ENCODE measurements around the gene ESR1. TPM values are rescaled to one million over a fixed set of nuclear protein-coding genes. Genes with fewer than 3 reads are reported as not detected.

Gene ESR1
- total RNA-seq, 1 experiment from 2014 or later, result 0.98 TPM

DNA sequence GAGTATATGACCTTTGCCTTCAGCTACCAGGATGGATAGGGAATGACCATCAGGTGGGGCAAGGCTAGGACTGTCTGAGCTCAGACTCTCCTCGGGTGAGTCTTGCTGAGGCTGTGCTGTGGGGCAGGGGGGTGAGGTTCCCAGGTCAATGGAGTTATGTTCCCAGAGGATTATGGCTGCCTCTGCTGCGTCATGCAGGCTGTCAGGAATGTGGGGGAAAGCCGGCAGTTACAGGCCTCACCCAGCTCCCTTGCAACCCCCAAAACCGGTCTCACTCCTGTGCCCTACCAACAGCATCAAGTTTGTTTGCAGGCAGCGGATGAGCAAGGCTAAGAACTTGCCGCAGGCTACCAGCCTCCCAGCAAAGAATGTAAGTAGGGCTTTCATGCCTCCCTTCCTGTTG lies 93.5 kb downstream of the ESR1 start (continued):
- TF ChIP-seq HMGXB4 (CRISPR knock-in tag; IDR thresholded peaks at IDR 0.05), result no peak

DNA sequence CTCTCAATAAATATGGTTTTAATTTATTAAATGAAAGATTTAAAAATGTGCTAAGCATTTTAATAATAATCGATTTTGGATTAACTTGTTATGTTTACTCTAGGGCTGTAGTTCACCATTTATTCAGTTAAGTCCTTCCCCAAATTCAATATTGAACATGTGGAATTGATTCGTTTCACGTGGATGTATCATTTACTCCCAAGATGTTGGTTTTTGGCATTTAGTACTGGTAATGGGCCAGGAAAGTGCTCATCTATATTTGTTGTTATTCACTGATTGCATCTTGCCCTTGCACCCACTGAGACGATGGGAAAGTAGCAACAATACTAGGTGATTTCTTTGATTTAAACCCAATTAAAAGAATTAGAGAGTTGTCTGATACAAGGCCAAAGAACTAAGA lies 97.1 kb downstream of the ESR1 start:
- Mint-ChIP-seq H3K36me3 (peaks cover 11% of the 10 kb centered on the region), H3K27me3 (ENCODE audit: low read depth) (no peaks in the 10 kb centered on the region), H3K4me1 (peaks cover 16% of the 10 kb centered on the region), H3K27ac (no peak overlapping the region), H3K4me3 (no peak overlapping the region), H3K9me3 (peaks cover 11% of the 10 kb centered on the region)
- ATAC-seq (no peak), DNase-seq (ENCODE audit: low spot score) (no peak)
- ChIA-PET CTCF (no interaction called here), POLR2A (no interaction called here)
- no peak for TF ChIP-seq ZNF232 (CRISPR knock-in tag; IDR thresholded peaks at IDR 0.05)
- TF ChIP-seq, protein P1, sequence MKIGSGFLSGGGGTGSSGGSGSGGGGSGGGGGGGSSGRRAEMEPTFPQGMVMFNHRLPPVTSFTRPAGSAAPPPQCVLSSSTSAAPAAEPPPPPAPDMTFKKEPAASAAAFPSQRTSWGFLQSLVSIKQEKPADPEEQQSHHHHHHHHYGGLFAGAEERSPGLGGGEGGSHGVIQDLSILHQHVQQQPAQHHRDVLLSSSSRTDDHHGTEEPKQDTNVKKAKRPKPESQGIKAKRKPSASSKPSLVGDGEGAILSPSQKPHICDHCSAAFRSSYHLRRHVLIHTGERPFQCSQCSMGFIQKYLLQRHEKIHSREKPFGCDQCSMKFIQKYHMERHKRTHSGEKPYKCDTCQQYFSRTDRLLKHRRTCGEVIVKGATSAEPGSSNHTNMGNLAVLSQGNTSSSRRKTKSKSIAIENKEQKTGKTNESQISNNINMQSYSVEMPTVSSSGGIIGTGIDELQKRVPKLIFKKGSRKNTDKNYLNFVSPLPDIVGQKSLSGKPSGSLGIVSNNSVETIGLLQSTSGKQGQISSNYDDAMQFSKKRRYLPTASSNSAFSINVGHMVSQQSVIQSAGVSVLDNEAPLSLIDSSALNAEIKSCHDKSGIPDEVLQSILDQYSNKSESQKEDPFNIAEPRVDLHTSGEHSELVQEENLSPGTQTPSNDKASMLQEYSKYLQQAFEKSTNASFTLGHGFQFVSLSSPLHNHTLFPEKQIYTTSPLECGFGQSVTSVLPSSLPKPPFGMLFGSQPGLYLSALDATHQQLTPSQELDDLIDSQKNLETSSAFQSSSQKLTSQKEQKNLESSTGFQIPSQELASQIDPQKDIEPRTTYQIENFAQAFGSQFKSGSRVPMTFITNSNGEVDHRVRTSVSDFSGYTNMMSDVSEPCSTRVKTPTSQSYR (CRISPR knock-in tag; IDR thresholded peaks at IDR 0.05), result no peak
- TF ChIP-seq, protein P2, sequence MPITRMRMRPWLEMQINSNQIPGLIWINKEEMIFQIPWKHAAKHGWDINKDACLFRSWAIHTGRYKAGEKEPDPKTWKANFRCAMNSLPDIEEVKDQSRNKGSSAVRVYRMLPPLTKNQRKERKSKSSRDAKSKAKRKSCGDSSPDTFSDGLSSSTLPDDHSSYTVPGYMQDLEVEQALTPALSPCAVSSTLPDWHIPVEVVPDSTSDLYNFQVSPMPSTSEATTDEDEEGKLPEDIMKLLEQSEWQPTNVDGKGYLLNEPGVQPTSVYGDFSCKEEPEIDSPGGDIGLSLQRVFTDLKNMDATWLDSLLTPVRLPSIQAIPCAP (CRISPR knock-in tag; IDR thresholded peaks at IDR 0.05), result no peak
- TF ChIP-seq, protein P3, sequence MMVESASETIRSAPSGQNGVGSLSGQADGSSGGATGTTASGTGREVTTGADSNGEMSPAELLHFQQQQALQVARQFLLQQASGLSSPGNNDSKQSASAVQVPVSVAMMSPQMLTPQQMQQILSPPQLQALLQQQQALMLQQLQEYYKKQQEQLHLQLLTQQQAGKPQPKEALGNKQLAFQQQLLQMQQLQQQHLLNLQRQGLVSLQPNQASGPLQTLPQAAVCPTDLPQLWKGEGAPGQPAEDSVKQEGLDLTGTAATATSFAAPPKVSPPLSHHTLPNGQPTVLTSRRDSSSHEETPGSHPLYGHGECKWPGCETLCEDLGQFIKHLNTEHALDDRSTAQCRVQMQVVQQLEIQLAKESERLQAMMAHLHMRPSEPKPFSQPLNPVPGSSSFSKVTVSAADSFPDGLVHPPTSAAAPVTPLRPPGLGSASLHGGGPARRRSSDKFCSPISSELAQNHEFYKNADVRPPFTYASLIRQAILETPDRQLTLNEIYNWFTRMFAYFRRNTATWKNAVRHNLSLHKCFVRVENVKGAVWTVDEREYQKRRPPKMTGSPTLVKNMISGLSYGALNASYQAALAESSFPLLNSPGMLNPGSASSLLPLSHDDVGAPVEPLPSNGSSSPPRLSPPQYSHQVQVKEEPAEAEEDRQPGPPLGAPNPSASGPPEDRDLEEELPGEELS (CRISPR knock-in tag; IDR thresholded peaks at IDR 0.05), result no peak
- TF ChIP-seq ZNF263 (CRISPR knock-in tag; IDR thresholded peaks at IDR 0.05; ENCODE audit: low read depth), result no peak
- TF ChIP-seq ZNF219 (CRISPR knock-in tag; IDR thresholded peaks at IDR 0.05; ENCODE audit: borderline replicate concordance), result no peak
- no peak for TF ChIP-seq TEAD1 (CRISPR knock-in tag; IDR thresholded peaks at IDR 0.05)
- TF ChIP-seq, protein P4, sequence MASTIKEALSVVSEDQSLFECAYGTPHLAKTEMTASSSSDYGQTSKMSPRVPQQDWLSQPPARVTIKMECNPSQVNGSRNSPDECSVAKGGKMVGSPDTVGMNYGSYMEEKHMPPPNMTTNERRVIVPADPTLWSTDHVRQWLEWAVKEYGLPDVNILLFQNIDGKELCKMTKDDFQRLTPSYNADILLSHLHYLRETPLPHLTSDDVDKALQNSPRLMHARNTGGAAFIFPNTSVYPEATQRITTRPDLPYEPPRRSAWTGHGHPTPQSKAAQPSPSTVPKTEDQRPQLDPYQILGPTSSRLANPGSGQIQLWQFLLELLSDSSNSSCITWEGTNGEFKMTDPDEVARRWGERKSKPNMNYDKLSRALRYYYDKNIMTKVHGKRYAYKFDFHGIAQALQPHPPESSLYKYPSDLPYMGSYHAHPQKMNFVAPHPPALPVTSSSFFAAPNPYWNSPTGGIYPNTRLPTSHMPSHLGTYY (CRISPR knock-in tag; IDR thresholded peaks at IDR 0.05), result no peak
- TF ChIP-seq MYBL2 (CRISPR knock-in tag; IDR thresholded peaks at IDR 0.05), result no peak
- no peak for TF ChIP-seq ATF3 (CRISPR knock-in tag; conservative IDR thresholded peaks at IDR 0.05)
- no peak for TF ChIP-seq USF1 (CRISPR knock-in tag; IDR thresholded peaks at IDR 0.05)
- TF ChIP-seq ELF4 (CRISPR knock-in tag; IDR thresholded peaks at IDR 0.05; ENCODE audit: low read depth), result no peak
- TF ChIP-seq USF2 (CRISPR knock-in tag; IDR thresholded peaks at IDR 0.05), result no peak
- TF ChIP-seq EMX1 (CRISPR knock-in tag; IDR thresholded peaks at IDR 0.05), result no peak
- no peak for TF ChIP-seq ZBTB43 (CRISPR knock-in tag; IDR thresholded peaks at IDR 0.05)
- no peak for TF ChIP-seq HMGXB4 (CRISPR knock-in tag; IDR thresholded peaks at IDR 0.05)
- TF ChIP-seq FOXJ3 (CRISPR knock-in tag; IDR thresholded peaks at IDR 0.05; ENCODE audit: borderline replicate concordance), result no peak
- no peak for TF ChIP-seq CBFB (CRISPR knock-in tag; IDR thresholded peaks at IDR 0.05; ENCODE audit: low read depth)
- TF ChIP-seq NFE2L1 (CRISPR knock-in tag; IDR thresholded peaks at IDR 0.05), result no peak
